HG03460 (cell line): ENCODE data around the gene PDYN.
"Not testable (repeated sequence)": the region's sequence is repeated elsewhere in the genome, so short reads cannot be mapped to it uniquely, and the experiment has no call there.

ENCODE experiments used
- ATAC-seq: cut with Tn5 transposase; IDR thresholded peaks from one replicate; pipeline ENCODE4 v1.9.1; 2021; ENCODE audit not compliant: unreplicated experiment

The PDYN gene

DNA sequence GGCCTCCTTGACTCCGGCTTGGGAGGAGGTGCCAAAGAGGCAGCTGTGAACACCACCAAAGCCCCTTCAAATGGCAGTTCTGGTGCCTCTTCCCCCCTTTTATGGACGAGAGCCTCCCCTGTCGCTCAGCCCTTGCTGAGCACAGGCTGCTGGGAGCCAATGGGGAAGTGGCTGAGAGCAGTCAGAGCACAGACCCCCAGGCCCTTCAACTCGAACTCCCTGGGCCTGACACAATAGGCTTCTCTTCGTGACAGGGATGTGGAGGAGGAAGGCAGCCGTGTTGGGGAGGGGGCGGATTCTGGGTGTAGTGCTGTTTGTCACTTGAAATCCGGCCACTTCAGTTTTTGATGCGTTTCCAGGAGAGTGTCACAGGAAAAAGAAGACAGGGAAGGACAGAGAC is at the start of gene PDYN:
Gene PDYN, minus strand, starts transcription at position 73 of the 400 bp plus-strand sequence. CDS start 10,974 bp downstream, outside the sequence.
- ATAC-seq: no peak

DNA sequence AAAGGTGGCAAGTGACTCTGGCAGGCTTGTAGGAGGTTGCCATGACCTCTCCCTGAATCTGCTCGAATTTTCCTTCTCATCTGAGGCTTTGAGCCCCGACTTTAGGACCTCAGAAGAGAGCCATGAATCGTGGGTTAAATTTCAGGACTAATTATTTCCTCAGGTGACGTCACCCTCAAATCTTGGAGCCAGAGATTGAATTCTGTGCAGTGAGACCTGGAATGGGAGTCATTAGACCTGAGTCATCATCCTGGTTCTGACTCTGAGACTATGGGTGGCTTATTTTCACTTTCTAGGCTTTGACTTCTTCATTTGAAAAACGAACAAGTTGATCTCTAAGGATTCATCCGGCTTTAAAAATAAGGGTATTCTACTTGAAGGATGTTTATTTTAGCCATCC is 48.5 kb upstream of the PDYN start:
- no peak for ATAC-seq

DNA sequence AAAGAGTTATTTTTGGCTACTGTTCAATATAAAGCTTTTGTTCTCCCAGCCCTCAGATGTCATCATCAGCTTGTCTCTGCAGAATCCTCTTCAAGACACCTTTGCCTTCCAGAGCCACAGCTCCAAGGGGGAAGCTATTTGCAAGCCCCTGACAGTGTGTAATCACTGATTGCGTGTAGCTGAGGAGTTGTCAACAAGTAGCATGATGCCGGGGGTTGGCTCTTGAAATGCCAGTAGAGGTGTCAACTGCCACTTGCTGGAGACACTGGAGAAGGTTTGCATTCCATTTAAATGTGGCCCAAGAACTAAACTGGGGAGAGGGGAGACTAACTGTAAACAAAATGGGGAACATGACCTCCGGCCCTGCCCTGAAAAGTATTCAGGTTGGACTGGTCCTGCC is 44.3 kb upstream of the PDYN start:
- no peak for ATAC-seq

DNA sequence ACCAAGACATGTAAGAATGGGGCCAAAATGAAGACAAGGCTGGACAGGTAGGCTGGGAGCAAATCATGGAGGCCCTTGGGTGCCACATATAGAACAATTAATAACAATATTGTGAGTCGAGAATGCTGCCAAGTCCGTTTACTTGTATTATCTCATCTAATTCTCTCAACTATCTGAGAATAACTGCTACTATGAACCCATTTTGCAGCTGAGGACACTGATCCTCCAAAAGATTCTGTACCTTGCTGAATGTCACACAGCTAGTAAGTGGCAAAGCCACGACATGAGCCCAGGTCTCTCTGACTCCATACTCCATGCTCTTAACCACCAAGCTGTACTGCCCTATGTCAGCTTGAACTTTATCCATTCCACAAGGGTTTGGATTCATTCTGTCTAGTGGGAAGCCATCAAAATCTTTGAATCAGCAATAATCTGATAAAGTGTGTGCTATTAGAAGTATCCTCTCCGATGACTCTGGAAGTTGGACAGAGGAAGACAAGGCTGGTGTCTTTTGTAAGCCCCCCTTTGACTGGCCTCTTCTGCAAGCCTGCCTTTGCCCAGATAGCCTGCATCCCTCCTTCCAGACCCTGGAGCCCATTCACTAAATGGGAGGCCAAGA is 43.5 kb upstream of the PDYN start:
- ATAC-seq: no peak

DNA sequence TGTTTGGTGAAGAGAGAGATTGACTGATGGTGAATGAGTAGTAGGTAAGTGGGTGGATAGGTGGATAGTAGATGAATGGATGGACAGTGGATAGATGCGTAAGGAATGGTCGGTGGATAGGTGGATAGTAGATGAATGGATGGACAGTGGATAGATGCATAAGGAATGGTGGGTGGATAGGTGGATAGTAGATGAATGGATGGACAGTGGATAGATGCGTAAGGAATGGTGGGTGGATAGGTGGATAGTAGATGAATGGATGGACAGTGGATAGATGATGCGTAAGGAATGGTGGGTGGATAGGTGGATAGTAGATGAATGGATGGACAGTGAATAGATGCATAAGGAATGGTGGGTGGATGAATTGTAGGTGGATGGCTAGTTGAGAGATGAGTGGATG is 42.5 kb upstream of the PDYN start:
- ATAC-seq: not testable (repeated sequence)

DNA sequence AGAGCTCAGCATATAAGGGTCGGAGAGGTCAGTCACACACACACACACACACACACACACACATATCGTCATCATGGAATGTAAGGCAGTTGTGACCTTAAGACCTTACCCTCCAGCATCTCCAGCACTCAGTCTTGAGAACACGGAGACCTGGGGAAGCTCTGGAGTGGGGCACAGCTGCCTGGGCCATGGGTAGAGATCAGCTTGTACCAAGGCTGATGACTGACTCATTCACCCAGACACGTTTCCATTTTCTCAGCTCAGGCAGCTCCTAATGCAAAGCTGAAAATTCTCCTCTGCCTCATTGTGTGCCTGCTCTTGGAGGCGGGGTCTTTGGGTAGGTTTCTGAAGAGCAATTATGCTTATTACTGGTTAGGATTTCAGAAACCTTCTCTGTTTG is 38.3 kb upstream of the PDYN start:
- ATAC-seq: no peak

DNA sequence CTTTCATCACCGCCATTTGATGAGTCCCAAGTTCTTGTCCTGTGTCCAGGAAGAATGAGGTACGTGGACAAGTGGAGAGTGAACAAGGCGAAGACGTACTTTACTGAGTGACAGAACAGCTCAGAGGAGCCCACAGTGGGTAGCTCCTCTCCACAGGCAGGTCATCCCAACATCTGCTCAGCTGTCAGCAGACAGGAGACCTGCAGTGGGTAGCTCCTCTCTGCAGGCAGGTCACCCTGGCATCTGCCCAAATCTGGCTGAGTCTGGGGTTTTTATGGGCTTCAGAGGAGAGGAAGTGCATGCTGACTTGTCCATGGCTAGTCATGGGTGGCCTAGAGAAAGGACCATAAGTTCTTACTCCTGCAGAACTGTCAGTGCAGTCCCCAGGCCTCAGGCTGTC is 32.7 kb upstream of the PDYN start:
- no peak for ATAC-seq

DNA sequence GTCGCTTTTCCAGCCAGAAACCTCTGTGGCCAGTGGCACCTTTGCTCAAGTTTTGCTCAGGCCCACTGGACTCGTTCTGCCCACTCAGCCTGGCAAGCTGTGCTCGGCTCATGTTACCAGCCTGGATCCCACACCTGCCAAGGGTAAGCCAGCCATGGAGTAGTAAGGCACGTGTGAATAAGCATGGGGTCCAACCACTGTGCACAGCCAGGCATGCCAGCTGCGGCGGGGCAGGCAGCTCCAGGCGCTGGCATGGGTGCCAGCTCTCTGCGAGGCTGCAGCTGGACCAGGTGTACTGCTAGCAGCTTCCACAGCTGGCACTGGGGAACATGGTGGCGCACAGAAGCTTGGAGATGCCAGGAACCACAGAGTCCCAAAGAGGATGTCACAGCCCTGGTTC is 32.1 kb upstream of the PDYN start:
- no peak for ATAC-seq

DNA sequence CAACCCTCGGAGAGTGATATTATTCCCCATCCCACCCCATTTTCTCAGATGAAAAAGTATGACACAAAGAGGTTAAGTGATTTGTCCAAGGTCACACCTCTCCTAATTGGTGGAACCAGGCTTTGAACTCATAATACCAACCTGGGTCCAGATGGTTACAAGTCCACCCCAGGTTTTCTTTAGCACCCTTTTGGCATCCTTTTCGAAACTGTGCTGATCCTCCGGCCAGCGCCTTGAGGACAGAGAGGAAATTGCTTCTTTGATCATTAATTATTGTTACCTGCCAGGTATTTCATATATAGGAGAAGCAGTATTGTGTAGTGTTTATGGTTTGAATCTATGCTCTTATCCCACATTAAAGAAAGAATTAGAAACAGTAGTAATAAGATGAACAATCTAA is 29.3 kb upstream of the PDYN start:
- ATAC-seq: no peak

DNA sequence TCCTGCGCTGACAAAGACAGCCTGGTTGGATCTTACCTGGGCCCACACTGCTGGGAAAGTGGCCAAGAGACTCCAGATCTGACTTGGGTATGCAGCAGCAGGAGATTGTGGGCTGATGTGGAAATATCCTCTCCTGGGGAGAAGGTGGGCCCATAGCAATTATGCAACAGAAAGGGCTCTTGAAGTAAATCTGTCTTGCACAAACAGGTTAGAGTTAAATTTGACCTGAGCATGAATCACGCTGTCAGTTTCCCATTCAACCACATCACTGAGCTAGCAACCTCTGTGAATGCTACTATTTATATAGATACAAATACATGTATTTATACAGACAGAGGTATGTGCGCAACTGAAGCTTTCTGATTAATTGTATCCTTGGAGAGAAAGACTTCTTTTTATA is 28.3 kb upstream of the PDYN start:
- no peak for ATAC-seq

DNA sequence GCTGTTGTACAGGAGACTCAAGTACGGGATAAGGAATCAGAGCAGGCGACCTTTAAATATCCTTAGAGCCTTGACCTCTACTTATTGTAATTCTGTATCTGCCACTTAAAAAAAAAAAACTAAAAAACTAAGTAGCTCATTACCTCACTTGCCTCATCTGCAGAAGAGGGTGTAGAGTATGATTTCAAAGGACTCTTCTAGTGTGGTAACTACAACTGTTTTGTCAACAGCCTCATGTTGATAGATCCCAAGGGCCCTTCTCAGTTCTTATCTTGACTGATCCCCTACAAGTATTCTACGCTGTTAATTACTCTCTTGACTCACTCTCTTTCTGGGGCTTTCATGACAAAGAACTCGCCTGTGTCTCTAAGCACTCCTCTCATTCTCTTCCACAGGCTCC is 16.7 kb upstream of the PDYN start:
- no peak for ATAC-seq

DNA sequence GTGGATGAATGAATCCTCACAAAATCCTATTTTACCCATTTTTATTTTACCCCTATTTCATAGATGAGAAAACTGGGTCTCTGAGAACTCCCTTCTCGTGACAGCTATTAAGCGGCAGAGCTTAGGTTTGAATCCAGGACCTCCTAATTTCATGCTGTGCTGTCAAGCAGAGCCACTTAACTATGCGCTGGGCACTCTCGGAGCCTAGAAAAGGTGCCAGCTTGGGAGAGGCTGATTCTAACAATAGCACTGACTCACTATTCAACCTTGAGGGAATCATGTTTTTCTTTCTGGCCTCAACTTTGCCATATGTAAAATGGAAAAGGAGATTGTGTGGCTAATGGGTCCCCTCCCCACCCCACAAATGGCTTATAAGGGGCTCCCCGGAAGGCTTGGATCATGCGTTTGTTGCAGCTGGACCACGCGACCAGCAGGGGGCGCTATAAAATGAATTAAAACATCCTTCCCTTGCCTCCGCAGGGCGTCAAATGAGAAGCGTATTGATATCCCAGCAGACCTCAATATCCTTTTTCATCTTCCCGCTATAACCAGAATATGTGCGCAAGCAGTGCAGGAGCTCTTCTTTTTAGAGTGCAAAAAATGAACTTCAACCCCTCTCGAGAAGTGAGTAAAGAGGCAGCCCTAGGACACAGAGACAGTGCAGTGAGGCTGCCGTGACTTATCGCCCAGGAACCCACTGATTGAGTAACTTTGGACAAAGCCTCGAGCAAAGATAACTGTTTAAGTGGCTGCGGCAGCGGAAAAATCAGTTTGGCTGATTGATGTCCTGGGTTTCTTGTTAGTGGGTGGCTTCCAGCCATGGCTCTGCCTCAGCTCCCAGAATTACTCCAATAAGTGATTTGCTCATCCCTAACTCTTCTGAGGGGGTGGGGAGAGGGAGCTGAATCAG is 12.8 kb upstream of the PDYN start:
- no peak for ATAC-seq

DNA sequence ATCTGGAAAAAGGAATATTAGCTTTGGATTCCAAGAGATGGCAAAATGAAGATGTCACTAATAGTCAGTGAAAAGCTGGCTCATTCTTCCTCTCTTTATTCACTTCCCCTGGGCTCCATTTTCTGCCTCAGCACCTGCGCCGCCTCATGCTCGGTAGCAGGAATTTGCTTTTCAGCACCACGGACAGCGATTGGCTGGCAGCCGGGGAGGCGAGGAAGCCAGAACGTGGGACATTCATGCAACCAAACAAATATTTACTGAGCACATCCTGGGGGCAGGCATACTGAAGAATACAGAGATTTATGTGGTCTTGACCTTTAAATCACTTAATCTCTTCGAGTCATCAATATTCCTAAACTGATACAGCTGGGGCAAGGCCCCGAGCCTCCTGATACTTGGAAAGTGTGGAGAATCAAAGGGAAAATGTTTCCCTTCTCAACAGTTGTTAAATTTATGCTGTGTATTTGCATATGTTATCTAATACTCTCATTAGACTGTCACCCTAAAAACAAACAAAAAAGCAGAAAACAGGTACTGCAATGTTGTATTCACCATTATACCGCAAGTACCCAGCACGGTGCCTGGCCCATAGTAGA is 12.1 kb upstream of the PDYN start:
- ATAC-seq: no peak

DNA sequence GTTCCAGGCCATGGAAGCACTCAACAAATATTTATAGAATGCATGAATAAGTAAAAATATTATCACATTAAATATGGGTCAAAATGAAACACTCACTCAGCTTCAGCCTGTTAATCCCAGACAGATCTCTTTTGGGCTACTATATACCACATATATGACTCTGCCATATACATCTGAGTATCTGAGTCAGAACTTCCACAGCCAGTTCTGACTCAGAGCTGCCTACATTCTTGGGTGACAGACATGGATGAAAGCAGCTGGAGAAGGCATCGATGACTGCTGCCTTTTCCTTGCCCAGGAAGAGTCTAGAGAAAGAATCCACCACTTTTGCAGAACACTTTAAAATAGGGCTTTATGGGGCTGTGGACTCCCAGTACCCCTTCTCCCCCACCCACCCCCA is 11.5 kb upstream of the PDYN start:
- no peak for ATAC-seq

DNA sequence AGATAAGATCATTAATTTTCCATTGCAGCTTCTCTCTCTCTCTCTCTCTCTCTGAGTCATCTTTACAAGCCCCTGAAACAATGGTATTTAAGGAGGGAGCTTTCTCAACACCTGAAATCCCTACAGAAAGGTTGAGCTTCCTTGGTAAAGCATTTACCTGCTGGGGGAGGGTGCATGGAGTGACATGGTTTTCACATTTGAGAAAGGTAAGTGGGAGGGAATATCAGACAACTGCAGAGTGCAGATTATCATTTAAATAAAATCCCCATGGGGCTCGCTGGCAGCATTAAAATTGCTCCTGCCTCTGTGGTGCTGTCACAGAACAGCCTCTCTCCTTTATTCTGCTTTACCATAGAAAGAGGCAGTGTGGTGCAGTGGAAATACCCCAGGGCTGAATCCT is 10.3 kb upstream of the PDYN start:
- ATAC-seq: no peak

DNA sequence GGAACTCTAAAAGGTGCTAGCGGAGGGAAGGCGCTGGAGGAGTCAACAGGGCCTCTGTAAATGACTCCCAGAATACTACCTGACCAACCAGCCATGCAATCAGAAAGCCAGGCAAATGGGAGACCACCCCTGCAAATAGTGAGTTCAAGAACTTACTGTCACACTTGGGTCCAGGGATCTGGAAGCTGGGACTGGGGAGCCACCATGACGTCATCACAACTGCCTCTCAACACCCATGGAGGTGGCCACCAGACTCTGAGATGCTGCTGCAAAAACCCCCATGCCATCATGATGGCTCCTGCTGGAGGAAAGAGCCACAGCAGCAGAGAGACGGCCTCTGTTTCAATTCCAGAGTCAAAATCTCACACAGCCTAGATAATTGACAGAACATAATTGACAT is 8.5 kb upstream of the PDYN start:
- no peak for ATAC-seq

DNA sequence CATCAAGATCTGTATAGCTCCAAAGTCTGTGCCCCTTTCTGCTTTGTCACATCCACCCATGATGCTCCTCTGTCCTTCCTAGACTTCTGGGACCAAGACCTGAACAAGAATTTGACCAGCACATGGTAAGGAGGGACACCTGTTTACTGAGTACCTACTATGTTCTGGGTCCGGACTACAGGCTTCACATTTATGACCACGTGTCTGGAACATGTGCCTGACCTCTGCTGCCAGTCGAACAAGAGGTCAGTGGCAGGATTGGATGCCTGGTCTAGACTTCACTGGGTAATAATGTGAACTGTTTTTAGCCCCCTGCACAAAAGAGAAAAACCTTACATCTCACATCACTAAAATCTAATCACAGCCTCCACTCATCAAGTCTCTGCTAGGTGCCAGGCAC is 7.3 kb upstream of the PDYN start:
- no peak for ATAC-seq

DNA sequence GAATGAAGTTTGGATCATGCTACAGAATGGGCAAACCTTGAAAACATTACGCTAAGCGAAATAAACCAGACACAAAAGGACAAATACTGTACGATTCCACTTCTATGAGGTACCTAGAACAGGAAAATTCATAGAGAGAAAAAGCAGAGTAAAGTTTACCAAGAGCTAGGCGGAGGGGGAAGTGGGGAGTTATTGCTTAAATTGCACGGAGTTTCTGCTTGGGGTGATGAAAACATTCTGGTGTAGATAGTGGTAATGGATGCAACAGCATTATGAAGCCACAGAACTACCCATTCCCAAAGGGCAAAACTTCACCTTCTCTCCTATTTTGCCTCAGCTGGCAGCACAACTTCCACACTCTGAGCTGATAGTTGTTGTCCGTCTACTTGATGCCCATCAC is 6.4 kb upstream of the PDYN start:
- ATAC-seq: no peak

DNA sequence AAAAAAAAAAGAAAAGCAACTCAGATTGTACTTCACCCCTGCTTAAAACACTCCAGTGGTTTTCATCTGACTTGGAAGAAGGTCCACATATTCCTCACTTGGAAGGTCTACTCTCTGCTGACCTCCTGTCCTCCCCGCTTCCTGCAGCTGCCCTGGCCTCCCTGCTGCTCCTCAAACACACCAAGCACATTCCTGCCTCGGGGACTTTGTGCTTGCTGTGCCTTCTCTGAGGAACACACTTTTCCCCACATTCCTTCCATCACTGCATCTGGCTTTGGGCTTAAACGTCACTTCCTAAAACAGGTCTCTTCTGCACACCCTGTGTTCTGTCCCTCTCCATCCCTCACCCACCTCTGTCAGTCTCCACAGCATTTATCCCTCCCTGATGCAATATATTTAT is 4.9 kb upstream of the PDYN start:
- no peak for ATAC-seq

DNA sequence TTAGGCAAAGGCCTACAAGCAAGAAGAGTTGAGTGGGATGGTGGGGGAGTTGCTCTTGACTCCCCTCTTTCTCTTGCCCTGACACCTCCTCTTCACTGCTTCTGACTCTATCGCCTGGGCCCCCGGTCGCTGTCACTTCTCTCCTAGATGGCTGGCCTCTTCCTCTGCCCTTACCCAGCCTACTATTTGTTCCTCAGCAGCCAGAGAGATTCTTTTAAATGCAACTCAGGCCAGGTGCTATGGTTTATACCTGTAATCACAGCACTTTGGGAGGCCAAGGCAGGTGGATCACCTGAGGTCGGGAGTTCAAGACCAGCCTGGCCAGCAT is 4.3 kb upstream of the PDYN start:
- no peak for ATAC-seq

DNA sequence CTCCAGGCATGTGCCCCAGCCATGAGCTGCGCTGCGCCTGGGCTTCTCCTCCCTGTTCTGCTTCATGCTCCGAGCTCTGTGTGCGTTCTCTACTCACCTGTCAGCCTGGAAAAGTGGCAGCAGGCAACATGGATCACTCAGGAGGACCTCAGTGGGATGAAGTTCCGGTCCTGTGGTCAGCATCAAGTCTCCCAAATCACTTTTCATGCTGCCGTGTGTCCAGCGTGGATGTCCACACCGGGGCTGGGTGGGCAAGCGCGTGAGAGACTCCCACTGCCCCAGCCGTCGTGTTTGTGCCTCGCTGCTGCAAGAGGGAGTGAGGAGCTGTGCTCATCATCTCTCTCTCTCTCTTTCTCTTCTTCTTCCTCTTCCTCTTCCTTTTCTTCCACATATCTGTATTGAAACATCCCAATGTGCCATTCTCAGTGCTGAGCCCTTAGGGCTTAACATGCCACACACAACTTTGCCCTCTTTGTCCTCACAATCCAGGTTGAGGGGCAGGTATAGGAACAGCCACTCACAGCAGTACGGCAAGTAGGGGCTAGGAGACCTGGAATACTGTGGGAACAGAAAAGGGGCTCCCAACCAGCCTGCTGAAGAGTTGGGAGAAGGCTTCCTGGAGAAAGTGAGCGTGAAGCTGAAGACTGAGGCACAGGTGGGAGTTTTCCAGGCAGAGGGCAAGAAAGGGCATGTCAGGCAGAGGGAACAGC is 3.8 kb upstream of the PDYN start:
- ATAC-seq: no peak
